HG03565 (cell line): ENCODE results near the gene GPS1.
"Not testable (repeated sequence)": the region's sequence is repeated elsewhere in the genome, so short reads cannot be mapped to it uniquely, and the experiment has no call there.

Experiments used
- ATAC-seq: cut with Tn5 transposase; IDR thresholded peaks from one replicate; pipeline ENCODE4 v1.9.1; 2021; ENCODE audit warnings: mild to moderate bottlenecking, moderate library complexity; ENCODE audit not compliant: unreplicated experiment

GPS1 gene

DNA sequence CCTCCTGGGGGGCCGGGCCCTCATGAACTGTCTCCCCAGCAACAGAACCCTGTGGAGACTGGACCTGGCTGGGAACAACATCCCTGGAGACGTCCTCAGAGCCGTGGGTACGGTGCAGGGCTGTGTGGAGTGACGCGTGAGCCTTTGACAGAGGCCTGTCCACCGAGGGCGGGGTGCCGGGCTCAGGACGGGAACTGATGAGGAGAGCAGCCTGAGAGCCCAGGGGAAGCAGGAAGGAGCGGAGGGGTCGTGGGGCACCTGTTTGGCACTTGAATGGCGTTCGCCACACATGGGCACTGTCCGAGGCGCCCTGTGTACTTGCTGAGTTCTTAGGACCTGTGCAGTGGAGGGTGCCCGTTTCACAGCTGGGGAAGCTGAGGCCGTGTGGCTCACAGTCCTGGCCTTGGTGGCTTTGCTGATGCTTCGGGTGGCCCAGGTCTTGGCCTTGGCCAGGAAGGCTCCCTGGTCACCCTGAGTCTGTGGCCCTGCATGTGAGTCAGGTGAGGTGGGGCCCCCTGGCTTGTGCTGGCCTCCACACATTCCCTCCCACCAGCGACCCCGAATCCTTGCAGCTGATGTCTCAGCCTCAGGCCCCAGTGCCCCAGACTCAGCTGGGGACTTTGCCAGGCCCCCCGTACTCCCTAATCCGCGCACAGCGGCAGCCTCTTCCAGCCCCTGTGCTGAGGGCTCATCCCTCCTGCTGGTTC is 26.1 kb upstream of the GPS1 start:
- ATAC-seq = no peak

- ATAC-seq = no peak
These were observed 23.5 kb upstream of the GPS1 start for GRCh38 chr17:82028246-82028645.

DNA sequence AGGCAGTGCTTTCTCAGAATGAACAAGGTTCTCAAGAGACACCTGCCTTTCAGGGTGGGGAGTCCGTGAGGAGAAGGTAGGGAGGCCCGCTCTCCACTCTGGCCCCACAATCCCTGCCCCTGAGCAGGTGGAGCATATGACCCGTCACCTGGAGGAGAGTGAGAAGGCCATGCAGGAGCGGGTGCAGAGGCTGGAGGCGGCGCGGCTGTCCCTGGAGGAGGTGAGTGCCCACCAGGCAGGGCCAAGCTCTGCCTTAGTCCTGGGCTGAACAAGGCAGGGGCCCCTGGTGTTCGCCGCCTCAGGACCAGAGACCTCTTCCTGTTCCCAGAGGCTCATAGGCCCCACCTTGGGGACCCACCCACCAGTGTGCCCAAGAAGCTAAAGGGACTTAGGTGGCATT is 22.7 kb upstream of the GPS1 start:
- no peak for ATAC-seq

DNA sequence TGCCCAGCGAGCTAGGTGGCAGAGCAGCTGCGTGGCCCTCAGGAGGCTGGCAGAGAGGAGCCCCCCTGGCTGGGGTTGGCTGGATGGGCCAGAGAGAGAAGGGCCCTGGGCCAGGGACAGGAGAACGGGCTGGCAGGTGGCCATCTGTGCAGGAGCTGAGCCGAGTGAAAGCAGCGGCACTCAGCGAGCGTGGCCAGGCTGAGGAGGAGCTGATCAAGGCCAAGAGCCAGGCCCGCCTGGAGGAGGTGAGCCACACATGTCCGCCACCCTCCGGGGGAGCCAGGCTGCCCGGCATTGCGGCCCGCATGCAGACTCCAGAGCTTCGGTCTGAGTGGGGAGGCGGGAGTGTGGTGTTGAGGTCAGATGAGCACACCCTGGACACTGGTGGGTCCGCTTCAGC is 22.3 kb upstream of the GPS1 start:
- ATAC-seq = no peak

- ATAC-seq = no peak
These were observed 21.7 kb upstream of the GPS1 start for GRCh38 chr17:82029990-82030469.

DNA sequence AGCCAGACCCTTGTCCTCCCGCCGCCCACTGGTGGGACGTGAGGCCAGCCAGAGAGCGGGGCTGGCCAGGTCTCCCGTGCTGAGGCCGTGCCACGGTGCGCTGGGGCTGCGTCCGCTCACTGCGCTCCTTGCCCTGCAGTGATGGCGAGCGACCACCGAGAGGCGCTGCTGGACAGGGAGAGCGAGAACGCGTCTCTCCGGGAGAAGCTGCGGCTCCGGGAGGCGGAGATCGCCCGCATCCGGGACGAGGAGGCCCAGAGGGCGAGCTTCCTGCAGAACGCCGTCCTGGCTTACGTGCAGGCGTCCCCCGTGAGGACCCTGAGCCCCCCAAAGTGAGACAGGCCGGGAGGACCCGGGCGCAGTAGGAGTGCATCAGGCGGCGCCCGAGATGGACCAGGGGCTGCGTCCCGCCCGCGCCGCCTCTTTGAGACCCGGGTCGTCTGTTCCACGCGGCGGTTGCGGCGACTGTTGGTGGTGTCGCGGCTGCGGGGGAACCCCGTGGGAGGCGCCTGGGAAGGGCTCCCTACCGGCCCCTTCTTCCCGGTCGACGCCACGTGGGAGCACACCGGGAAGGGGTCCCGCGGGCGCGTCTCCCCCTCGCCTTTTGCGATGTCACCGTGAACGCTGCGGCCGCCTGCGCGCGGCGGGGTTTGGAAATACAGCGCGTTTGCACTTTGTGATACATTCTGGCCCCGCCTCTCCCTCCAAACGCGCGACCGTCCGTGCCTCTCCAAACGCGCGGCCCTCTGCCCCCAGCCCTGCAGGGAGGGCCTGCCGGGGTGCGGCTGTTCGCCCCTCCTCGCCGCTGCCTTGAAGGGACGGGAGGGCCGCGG is 21.0 kb upstream of the GPS1 start:
- ATAC-seq = no peak

GRCh38 chr17:82031303-82031884 is 20.3 kb upstream of the GPS1 start, which contains the start of gene RAC3:
TSS of gene RAC3 (plus strand) at chr17:82031678. CDS start at chr17:82031762, 84 bp downstream.
- no peak for ATAC-seq

- ATAC-seq = no peak
These were observed 19.6 kb upstream of the GPS1 start for GRCh38 chr17:82031885-82032627.

- ATAC-seq = no peak
These were observed 18.2 kb upstream of the GPS1 start for GRCh38 chr17:82033359-82034085.

DNA sequence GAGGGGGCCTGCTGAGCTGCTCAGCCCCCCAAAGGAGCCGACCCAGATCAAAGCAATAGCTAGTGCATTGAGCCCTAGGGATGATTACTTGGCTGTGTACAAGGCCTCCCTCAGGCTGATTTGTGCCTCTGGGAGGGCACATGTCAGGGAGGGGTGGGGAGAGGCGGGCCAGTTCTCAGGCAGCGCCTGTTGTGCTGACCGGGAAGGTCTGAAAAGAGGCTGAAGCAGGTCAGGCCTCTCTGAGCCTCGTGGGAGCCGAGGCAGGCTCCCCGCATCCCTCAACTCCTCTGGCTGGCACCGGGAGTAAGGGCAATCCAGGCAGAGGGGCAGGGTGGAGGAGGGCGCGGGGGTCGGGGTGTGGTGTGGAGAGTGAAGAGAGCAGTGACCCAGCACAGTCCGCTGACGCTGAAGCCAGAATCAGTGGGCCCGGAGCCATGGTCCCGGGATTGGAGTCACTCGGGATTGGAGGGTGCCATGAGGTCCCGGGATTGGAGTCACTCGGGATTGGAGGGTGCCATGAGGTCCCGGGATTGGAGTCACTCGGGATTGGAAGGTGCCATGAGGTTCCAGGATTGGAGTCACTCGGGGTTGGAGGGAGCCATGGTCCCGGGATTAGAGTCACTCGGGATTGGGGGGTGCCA is 17.2 kb upstream of the GPS1 start:
- no peak for ATAC-seq

DNA sequence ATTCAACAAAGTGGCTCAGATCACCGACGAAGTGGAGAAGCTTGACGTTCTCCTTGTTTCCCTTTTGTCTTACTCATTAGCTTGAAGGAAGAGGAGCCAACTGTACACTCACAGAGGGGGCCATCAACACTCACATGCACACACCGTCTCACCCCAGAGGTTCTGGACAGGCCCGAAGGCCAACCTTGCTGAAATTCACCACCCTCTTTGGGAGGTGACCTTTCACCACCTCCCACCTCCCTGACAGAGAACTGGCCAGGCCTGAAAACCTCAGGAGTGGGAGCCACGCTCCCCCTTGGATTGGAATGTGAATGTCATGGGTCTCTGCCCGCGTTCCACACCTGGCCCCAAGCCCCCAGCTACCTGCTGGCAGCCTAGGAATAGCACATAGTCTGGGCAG is 16.2 kb upstream of the GPS1 start:
- ATAC-seq = no peak

DNA sequence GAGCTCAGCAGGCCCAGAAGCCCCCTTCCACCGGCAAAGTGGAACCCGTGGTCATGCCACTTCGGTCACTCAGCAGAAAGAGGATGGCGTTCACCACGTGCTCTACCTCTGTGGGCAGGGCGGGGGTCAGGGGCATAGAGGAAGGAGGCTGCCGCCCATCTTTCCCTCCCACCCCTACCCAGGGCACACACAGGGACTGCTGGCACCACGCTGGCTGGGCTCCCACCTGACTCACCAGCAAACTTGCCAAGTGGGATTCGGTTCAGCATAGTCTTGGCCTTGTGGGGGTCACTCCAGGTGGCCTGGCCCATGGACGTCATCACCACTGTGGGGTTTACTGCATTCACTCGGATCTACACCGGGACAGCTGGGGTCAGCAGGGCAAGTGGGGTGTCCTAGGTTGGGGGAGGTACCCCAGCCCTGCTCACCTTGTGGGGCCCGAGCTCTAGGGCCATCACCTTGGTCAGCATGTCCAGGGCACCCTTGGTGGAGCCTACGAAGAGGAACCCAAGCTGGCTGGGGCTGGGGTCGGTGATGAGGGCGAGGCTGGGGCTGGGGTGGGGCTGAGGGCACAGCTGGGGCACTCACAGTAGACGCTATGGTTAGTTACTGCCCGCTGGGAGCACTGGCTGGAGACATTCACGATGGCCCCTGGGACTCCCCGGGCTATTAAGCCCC is 15.6 kb upstream of the GPS1 start:
- no peak for ATAC-seq

- no peak for ATAC-seq
These were observed 15.0 kb upstream of the GPS1 start for GRCh38 chr17:82036634-82037091.

- peak; percentile 75 for ATAC-seq
These were observed 14.4 kb upstream of the GPS1 start, which contains the start of gene DCXR for GRCh38 chr17:82037092-82037888. TSS of gene DCXR (minus strand) at chr17:82037697. CDS start at chr17:82037682, 15 bp downstream.

- ATAC-seq = no peak
These were observed 13.9 kb upstream of the GPS1 start for GRCh38 chr17:82037889-82038195.

GRCh38 chr17:82038796-82039409 is 12.8 kb upstream of the GPS1 start:
- not testable (repeated sequence) for ATAC-seq

DNA sequence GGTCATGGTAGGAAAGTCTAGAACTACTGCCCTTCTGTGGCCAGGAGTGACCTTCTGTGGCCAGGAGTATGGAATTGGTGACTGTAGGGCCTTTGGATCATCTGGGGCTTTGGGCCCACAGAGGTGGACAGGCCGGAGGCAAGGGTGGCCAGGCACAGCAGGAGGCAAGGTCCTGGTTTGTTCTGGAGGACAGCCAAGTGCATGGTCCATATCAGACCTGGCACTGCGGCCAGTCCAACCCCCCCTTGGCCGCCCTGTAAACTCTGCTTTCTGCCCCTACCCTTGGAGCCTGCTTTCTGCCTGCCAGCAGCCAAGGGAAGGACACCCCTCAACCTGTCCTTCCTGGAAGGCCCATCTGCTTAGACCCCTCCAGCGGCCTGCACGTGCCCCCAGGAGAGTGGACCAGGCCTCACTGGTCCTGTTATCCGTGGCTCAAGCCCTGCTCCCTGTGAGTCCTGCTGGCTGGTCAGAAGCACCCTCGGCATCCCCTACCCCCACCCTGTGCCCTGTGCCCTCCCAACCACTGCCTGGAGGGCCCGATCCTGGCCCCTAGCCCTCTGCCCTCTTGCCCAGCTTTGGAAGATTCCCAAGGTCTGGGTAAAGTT is 11.9 kb upstream of the GPS1 start:
- ATAC-seq = no peak
